Measurements from ENCODE around the gene OR2H2. TPM values are rescaled to one million over a fixed set of nuclear protein-coding genes. Genes with fewer than 3 reads are reported as not detected.
A peak's percentile ranks its signal among the peaks of the same experiment; 100 is the strongest.

The OR2H2 gene
- total RNA-seq, 2 donors from 2014 or later = not detected

DNA sequence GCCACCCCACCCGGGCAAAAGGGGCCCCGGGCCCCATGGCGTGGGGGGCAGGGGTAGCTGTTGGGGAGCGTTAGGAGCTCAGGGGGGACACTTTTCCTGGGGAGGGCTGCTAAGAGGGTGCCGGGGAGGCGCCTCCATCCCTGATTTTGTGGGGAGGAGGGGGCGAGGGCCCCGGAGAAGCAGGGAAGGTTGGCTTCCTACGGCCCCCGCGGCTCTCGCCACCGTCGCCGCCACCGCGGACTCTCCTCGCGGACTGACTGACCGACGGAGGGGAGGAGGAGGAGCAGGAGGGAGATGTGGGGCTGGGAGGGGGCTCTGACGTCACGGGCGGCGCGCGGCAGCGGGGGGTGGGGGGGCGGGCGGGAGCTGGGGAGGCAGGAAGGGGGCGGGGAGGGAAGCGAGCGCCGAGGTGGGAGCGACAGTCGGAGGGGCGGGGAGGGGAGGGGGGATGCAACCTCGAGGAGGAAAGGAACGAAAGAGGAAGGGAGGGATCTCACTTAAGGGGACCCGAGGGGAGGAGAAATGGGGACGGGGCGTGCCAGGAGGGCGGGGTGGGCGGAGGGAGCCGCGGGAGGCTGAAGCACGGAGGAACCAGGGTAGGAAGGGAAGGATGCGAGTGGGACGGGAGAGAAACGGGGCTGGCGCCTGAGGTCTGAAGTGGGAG is 43.0 kb downstream of the OR2H2 start:
- Mint-ChIP-seq H3K4me1 (ENCODE audit: low read depth in 2 of 2) (peaks cover 20 to 32% of the 10 kb centered on the region in 2 donors), H3K4me3 (peak overlapping the region; percentile 89), H3K27me3 (peaks cover 50% of the 10 kb centered on the region in 2 donors), H3K9me3 (no peaks in the 10 kb centered on the region), H3K36me3 (no peaks in the 10 kb centered on the region), H3K27ac (no peak overlapping the region)
- ATAC-seq (peak; percentile 22 to 61), DNase-seq (ENCODE audit: low spot score) (no peak)

DNA sequence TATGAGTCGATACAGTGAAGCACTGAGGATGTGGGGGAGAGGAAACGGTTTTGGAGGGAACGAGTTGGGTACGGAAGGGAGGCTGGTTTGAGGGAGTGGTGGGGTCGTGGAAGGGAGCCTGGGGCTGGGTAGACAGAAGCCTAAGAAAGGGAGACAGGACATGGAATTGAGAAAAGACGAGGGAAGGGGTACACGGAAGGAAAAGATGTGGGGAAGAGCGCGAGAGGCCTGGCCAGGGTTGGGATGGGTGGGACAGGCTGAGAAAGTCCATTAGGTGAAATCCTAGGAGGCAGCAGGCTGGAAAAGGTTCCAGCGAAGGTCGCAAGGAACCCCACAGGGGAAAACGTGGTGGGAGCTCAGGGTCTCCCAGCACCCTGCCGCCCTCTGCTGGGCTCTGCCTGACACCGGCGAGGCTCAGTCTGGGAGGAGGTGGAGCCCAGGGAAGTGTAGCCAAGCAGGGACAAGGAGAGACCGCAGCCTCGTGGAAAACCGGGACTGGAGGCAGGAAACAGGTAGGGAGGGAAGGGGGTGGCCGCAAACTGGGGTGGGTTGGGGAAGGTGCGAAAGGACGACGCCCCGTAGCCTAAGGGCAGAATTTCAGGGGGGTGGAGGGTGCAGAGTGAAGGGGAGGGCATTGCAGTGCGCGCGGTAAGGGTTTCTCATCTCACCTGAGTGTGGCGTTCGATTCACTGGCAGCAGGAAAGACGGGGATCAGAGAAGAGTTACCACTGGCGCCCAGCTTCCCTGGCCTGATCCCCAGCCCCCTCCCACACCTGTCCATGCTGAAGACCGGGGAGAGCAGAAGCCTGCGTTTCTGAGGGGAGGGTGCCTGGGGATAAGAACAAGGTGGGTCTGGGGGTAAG is 43.7 kb downstream of the OR2H2 start:
- DNase-seq (ENCODE audit: low spot score) (no peak), ATAC-seq (peak; percentile 61 to 66)
- Mint-ChIP-seq H3K27me3 (peaks cover 54 to 55% of the 10 kb centered on the region in 2 donors), H3K27ac (no peak overlapping the region), H3K4me1 (ENCODE audit: low read depth in 2 of 2) (peaks cover 24 to 37% of the 10 kb centered on the region in 2 donors), H3K4me3 (peak overlapping the region; percentile 89), H3K36me3 (no peaks in the 10 kb centered on the region), H3K9me3 (no peaks in the 10 kb centered on the region)

DNA sequence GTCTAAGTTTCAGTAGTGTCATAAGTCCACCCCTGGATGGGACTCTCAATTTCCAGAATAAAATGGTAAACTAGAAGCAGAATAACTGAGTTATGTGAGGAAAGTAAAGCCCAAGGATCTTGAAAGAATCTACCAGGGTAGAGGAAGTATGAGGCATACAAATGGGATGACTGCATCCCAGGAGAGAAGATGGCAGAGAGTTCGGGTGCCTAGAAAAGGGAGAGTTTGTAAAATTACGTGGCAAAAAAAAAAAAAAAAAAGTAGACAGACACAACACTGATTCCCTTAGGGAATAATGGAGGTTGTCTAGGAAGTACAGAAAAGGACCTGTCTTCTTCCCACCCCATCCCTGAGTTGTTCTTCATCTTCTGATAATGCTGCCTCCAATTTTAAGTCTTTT is 44.6 kb downstream of the OR2H2 start:
- peaks cover 25 to 38% of the 10 kb centered on the region in 2 donors for H3K4me1 Mint-ChIP-seq (ENCODE audit: low read depth in 2 of 2)
- DNase-seq (ENCODE audit: low spot score) (no peak), ATAC-seq (no peak)
- H3K27me3 Mint-ChIP-seq = peaks cover 50 to 57% of the 10 kb centered on the region in 2 donors
- H3K9me3 Mint-ChIP-seq = no peaks in the 10 kb centered on the region
- H3K4me3 Mint-ChIP-seq = peak overlapping the region; percentile 89
- H3K36me3 Mint-ChIP-seq = no peaks in the 10 kb centered on the region
- no peak overlapping the region for H3K27ac Mint-ChIP-seq

DNA sequence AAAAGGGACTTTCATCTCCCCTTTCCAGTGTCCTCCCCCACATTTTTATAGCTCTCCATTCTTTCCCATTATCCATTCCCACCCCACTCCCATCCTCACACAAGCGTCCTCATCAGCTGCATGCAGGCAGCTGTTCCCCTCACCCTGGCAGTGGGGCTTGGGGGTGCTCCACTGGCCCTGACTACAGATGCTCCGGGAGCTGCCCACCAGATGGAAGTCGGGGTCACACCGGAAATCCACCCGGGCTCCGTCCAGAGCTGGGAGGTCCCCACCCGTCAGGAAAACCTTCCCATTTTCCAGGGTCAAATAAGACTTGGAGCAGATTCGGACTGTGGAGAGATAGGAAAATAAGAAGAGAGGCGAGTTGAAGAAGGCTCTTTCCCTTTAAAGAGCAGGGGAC is 45.4 kb downstream of the OR2H2 start:
- Mint-ChIP-seq H3K36me3 (no peaks in the 10 kb centered on the region), H3K4me1 (ENCODE audit: low read depth in 2 of 2) (peaks cover 25 to 38% of the 10 kb centered on the region in 2 donors), H3K9me3 (no peaks in the 10 kb centered on the region), H3K27ac (no peak overlapping the region), H3K4me3 (peak overlapping the region; percentile 92), H3K27me3 (peaks cover 47 to 57% of the 10 kb centered on the region in 2 donors)
- ATAC-seq (no peak), DNase-seq (ENCODE audit: low spot score) (no peak)

DNA sequence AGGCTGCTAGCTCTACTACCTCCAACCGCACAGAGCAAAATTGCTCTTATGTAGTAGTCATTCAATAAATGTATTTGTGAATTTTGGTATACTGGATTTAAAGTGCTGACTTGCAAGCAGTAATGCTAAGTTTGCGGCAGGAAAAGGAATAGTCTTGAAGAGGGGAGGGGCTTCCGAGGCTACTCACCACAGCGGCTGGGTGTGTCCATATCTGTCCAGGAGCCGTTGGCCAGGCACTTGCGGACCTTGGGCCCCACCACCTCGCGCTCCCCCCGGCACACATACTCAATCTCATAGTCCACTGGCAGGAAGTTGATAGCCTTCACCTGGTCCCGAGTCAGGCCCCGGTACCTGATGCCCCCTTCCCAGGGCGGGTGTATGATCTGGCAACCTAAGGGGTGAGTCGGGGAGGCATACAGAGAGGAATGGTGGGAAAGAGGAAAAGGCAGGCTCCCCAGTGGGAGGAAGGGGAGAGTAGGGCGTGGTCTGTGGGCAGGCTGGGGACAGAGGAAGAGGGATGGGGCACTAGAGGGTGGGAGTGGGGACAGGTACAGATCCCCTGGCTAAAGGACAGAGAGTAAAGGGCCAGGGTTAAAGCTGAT is 46.4 kb downstream of the OR2H2 start:
- DNase-seq (ENCODE audit: low spot score) (no peak), ATAC-seq (no peak)
- H3K27ac Mint-ChIP-seq = peak overlapping the region in 1 of 2 donors; percentile 10
- H3K4me3 Mint-ChIP-seq = peak overlapping the region; percentile 92
- no peaks in the 10 kb centered on the region for H3K36me3 Mint-ChIP-seq
- H3K27me3 Mint-ChIP-seq = peaks cover 44 to 47% of the 10 kb centered on the region in 2 donors
- H3K4me1 Mint-ChIP-seq (ENCODE audit: low read depth in 2 of 2) = peaks cover 25 to 38% of the 10 kb centered on the region in 2 donors
- H3K9me3 Mint-ChIP-seq = no peaks in the 10 kb centered on the region

DNA sequence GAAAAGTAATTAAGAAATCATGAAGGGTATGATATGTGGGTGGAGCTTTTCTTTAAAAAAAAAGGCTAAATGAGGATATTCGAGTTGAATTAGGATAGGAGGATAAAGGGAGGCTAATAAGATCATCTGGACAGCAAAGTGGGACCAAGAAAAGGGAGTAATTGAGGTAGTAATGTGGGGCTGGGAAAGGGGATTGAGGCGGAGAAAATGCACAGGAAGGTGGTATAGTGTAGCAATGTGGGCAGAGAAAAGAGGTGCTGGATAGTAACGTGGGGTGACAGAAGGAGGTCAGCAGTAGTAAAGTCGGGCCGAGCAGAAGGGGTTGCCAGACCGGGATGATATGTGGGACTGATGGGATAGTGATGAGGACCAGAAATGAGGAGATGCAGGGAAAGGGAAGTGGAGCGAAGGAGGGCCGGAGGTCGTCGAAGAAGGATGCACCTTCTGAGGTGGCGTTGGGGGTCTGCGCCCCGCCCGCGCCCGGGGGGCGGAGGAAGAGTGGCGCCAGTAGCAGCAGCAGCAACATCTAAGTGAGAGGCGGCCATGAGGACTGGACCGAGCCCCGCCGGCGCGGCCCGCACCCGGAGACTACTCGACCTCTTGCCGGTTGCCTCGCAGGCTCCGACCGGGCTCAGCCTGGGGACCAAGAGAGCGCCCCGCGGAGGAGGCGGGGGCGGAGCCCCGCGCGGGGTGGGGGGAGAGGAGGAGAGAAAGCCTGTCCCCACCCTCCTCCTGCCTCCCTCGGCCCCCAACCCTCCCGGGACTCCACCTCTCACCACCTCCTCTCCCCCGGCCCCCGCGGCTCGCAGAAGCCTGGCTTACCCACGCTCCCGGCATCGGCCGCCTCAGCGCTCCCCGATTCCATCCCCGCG is 47.2 kb downstream of the OR2H2 start:
- Mint-ChIP-seq H3K4me1 (ENCODE audit: low read depth in 2 of 2) (peaks cover 25 to 38% of the 10 kb centered on the region in 2 donors), H3K4me3 (peak overlapping the region; percentile 92), H3K36me3 (no peaks in the 10 kb centered on the region), H3K9me3 (no peaks in the 10 kb centered on the region), H3K27me3 (peaks cover 39 to 40% of the 10 kb centered on the region in 2 donors), H3K27ac (peak overlapping the region in 1 of 2 donors; percentile 10)
- ATAC-seq = peak; percentile 64 to 67
- no peak for DNase-seq (ENCODE audit: low spot score)

DNA sequence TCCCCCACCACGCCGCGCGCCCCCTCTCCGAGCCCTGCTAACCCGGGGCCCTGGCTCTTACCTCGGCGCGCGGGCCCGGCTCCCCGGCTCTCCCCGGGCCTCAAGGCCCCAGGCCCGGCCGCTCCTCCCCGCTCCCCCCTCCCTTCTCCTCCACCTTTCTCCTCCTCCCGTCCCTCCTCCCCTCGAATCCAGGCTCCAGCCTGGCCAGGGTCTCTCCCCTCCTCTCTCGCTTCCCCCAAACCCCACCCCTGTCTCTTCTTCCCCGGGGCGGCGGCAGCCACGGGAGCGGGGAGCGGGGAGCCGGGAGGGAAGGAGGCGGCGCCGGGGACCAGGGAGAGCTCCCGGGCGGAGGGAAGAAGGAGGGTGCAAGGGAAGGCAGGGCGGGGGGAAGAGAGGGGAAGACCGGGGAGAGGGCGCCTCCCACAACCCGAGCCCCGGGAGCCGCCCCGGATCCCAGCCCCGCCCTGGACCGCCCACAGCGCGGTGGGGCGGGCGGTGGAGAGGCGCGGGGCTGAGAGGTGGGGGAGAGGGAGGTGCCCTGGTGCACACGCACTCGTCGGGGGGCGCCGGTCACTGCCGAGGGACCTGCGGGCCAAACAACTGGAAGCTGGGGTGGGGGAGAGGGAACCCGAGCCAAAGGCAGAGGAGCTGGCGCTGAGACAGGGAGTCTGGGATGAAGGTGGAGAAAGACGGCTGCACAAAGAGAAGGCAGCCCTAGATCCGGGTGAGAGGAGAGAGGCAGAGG is 48.0 kb downstream of the OR2H2 start, which contains the start of gene GABBR1:
TSS of gene GABBR1 (minus strand) at position 395 of the 745 bp plus-strand sequence. CDS start 798 bp downstream, outside the sequence.
- peaks cover 40 to 42% of the 10 kb centered on the region in 2 donors for H3K27me3 Mint-ChIP-seq
- H3K27ac Mint-ChIP-seq = peak within 1 kb of the TSS; percentile 10 to 24
- peak within 1 kb of the TSS; percentile 92 for H3K4me3 Mint-ChIP-seq
- no peaks in the 10 kb centered on the region for H3K9me3 Mint-ChIP-seq
- peaks cover 25 to 38% of the 10 kb centered on the region in 2 donors for H3K4me1 Mint-ChIP-seq (ENCODE audit: low read depth in 2 of 2)
- ATAC-seq = peak; percentile 87 to 91
- H3K36me3 Mint-ChIP-seq = no peaks in the 10 kb centered on the region
- peak; percentile 77 for DNase-seq (ENCODE audit: low spot score)

DNA sequence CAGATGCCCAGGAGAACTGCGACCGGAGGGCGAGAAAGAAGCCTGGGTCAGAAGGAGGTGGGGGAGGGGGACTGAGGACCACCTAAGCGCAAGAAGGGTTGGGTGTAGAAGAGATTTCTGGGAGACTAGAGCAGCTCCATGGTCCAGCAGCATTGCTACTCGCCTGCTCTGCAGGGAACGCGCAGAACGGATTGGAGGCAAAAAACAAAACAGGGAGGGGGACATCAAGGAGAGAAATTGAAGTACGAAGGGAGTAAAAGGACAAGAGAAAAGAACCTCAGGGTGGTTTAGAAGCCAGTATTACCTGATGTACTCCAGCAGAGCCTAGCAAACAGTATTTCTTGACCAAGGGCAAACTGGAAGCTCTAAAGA is 48.6 kb downstream of the OR2H2 start:
- ATAC-seq = no peak
- Mint-ChIP-seq H3K27me3 (peaks cover 38 to 40% of the 10 kb centered on the region in 2 donors), H3K4me3 (peak overlapping the region; percentile 92), H3K36me3 (no peaks in the 10 kb centered on the region), H3K9me3 (no peaks in the 10 kb centered on the region), H3K27ac (peak overlapping the region in 1 of 2 donors; percentile 24), H3K4me1 (ENCODE audit: low read depth in 2 of 2) (peaks cover 20 to 33% of the 10 kb centered on the region in 2 donors)
- DNase-seq (ENCODE audit: low spot score) = no peak

DNA sequence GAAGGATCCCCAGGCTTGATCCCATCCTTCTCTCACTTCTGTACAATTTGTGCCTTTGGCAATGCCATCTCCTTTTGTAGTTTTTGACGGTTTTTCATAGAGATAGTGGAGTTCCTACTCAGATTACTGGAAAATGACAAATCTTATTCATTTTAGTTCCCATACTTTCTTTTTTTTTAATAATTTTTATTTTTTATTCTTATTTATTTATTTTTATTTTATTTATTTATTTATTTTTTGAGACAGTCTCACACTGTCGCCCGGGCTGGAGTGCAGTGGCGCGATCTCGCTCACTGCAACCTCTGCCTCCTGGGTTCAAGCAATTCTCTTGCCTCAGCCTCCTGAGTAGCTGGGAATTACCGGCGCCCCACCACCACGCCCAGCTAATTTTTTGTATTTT is 52.3 kb downstream of the OR2H2 start:
- Mint-ChIP-seq H3K27me3 (peaks cover 9 to 17% of the 10 kb centered on the region in 2 donors), H3K4me3 (no peak overlapping the region), H3K36me3 (no peaks in the 10 kb centered on the region), H3K9me3 (no peaks in the 10 kb centered on the region), H3K4me1 (ENCODE audit: low read depth in 2 of 2) (peaks cover 5 to 12% of the 10 kb centered on the region in 2 donors), H3K27ac (no peak overlapping the region)
- DNase-seq (ENCODE audit: low spot score) (no peak), ATAC-seq (no peak)

Other genes starting within 250 kb of the OR2H2 start
- not detected for gene OR5V1, start 216.3 kb upstream of the OR2H2 start, total RNA-seq
- not detected for gene OR12D3, start 209.8 kb upstream of the OR2H2 start, total RNA-seq
- not detected for gene OR12D2, start 189.5 kb upstream of the OR2H2 start, total RNA-seq
- gene OR12D1, start 170.2 kb upstream of the OR2H2 start, total RNA-seq = not detected
- not detected for gene OR10C1, start 145.8 kb upstream of the OR2H2 start, total RNA-seq
- gene OR11A1, start 128.1 kb upstream of the OR2H2 start, total RNA-seq = not detected
- gene OR2H1, start 128.0 kb upstream of the OR2H2 start, total RNA-seq = not detected
- not detected for gene MAS1L, start 97.2 kb upstream of the OR2H2 start, total RNA-seq
- gene UBD, start 25.4 kb upstream of the OR2H2 start, total RNA-seq = 1 to 10 TPM in 1 of 2 donors, not detected in 1; 3.1 TPM
- 10 to 100 TPM in 1 of 2 donors, 1 to 10 TPM in 1; 3.0 to 15.2 TPM for gene GABBR1, start 48.1 kb downstream of the OR2H2 start, total RNA-seq
- gene MOG, start 72.0 kb downstream of the OR2H2 start, total RNA-seq = not detected
- 1 to 10 TPM; 5.2 to 9.0 TPM for gene ZFP57, start 96.0 kb downstream of the OR2H2 start, total RNA-seq
- gene HLA-F, start 138.3 kb downstream of the OR2H2 start, total RNA-seq = 100 to 1,000 TPM; 277 to 518 TPM
- 1 to 10 TPM; 2.8 to 3.3 TPM for gene HLA-G, start 242.7 kb downstream of the OR2H2 start, total RNA-seq

Data from natural killer cell treated with Interleukin-12 subunit alpha and Interleukin-12 subunit beta and Interleukin-15 and Interleukin-18, amount 100 ng/mL, for 72 hours (primary cell).